Neural cell (in vitro differentiated cells): Measurements from ENCODE around the gene LBH. TPM values are rescaled to one million over a fixed set of nuclear protein-coding genes. Genes with fewer than 3 reads are reported as not detected.

Source experiments
- H2AFZ ChIP-seq: fragments of 200-600, 300-800 bp; sonication (generic), shearing (Covaris generic); 2 replicates; pipeline ENCODE4 v1.6.0; 2014; ENCODE audit warnings: low read depth, mild to moderate bottlenecking, antibody characterized with exemption, low read length, moderate library complexity
- H3F3A ChIP-seq: fragments of 200-600 bp; shearing (Covaris generic); 2 replicates; pipeline ENCODE4 v1.6.1; 2016; ENCODE audit warnings: mild to moderate bottlenecking, moderate library complexity, mixed read lengths, antibody characterized with exemption, low read length; ENCODE audit not compliant: insufficient read depth, poor library complexity, severe bottlenecking
- H3K27ac ChIP-seq: fragments of 200-600, 300-800 bp; sonication (generic), shearing (Covaris generic); 2 replicates; pipeline ENCODE4 v1.5.1; 2014; ENCODE audit warnings: mild to moderate bottlenecking, low read length, moderate library complexity
- H3K27me3 ChIP-seq: fragments of 300-800, 200-600 bp; sonication (generic), shearing (Covaris generic); 2 replicates; pipeline ENCODE4 v1.6.0; 2014; ENCODE audit warnings: mild to moderate bottlenecking, low read depth, low read length, moderate library complexity; ENCODE audit not compliant: insufficient read depth
- H3K36me3 ChIP-seq: fragments of 300-800, 200-600 bp; sonication (generic), shearing (Covaris generic); 2 replicates; pipeline ENCODE4 v1.5.1; 2014; ENCODE audit warnings: mild to moderate bottlenecking, antibody characterized with exemption, low read length, moderate library complexity; ENCODE audit not compliant: insufficient read depth
- H3K4me2 ChIP-seq: fragments of 300-800, 200-600 bp; sonication (generic), shearing (Covaris generic); 2 replicates; pipeline ENCODE4 v1.6.0; 2014; ENCODE audit warnings: mild to moderate bottlenecking, low read length
- H3K4me3 ChIP-seq: fragments of 300-800, 200-600 bp; sonication (generic), shearing (Covaris generic); 2 replicates; pipeline ENCODE4 v1.5.1; 2014; ENCODE audit warnings: mild to moderate bottlenecking, low read length, moderate library complexity
- H3K79me2 ChIP-seq: fragments of 200-600 bp; shearing (Covaris generic); replicated peaks from 2 replicates; pipeline ENCODE4 v1.6.0; 2014; ENCODE audit warnings: mild to moderate bottlenecking, low read length, moderate library complexity; ENCODE audit not compliant: insufficient read depth
- H3K9ac ChIP-seq: fragments of 300-800, 200-600 bp; sonication (generic), shearing (Covaris generic); 2 replicates; pipeline ENCODE4 v1.6.1; 2016; ENCODE audit warnings: mild to moderate bottlenecking, low read length, mixed read lengths
- H3K9me2 ChIP-seq: fragments of 200-600 bp; shearing (Covaris generic); 2 replicates; pipeline ENCODE4 v1.6.1; 2016; ENCODE audit warnings: mild to moderate bottlenecking, low read length, mixed read lengths; ENCODE audit not compliant: insufficient read depth
- H3K9me3 ChIP-seq: fragments of 200-600, 300-800 bp; sonication (generic), shearing (Covaris generic); 2 replicates; pipeline ENCODE4 v1.6.1; 2016; ENCODE audit warnings: mild to moderate bottlenecking, mixed run types, low read length, moderate library complexity, mixed read lengths
- H4K20me1 ChIP-seq: fragments of 200-600 bp; shearing (Covaris generic); 2 replicates; pipeline ENCODE4 v1.6.1; 2016; ENCODE audit warnings: mild to moderate bottlenecking, mixed run types; ENCODE audit not compliant: insufficient read depth
- CTCF ChIP-seq: fragments of 450-650 bp; IDR thresholded peaks from 2 replicates; pipeline ENCODE4 v1.5.1; 2014; ENCODE audit warnings: antibody characterized with exemption, mild to moderate bottlenecking, moderate library complexity; ENCODE audit not compliant: poor library complexity, severe bottlenecking
- EP300 ChIP-seq: fragments of 450-650 bp; conservative IDR thresholded peaks from 2 replicates; pipeline ENCODE4 v1.6.1; 2014; ENCODE audit warnings: antibody characterized with exemption, mild to moderate bottlenecking, moderate library complexity; ENCODE audit not compliant: poor library complexity, severe bottlenecking
- EZH2 ChIP-seq: fragments of 200-600, 300-800 bp; shearing (Covaris generic), sonication (generic); IDR thresholded peaks from 2 replicates; pipeline ENCODE4 v1.6.1; 2014; ENCODE audit warnings: antibody characterized with exemption, low read length, borderline replicate concordance, mild to moderate bottlenecking; ENCODE audit not compliant: insufficient read depth, poor library complexity, severe bottlenecking
- MXI1 ChIP-seq: fragments of 450-650 bp; conservative IDR thresholded peaks from 2 replicates; pipeline ENCODE4 v1.6.1; 2014; ENCODE audit warnings: antibody characterized with exemption, mild to moderate bottlenecking; ENCODE audit not compliant: poor library complexity, severe bottlenecking
- POLR2AphosphoS5 ChIP-seq: IDR thresholded peaks from 2 replicates; pipeline ENCODE4 v1.6.1; 2012
- RAD21 ChIP-seq: fragments of 450-650 bp; conservative IDR thresholded peaks from 2 replicates; pipeline ENCODE4 v1.6.1; 2014; ENCODE audit warnings: antibody characterized with exemption, mild to moderate bottlenecking, moderate library complexity
- REST ChIP-seq: IDR thresholded peaks from 2 replicates; pipeline ENCODE4 v1.6.1; 2012; ENCODE audit warnings: borderline replicate concordance
- SMC3 ChIP-seq: fragments of 450-650 bp; conservative IDR thresholded peaks from 2 replicates; pipeline ENCODE4 v1.6.1; 2014; ENCODE audit warnings: antibody characterized with exemption, mild to moderate bottlenecking, moderate library complexity; ENCODE audit not compliant: poor library complexity
- TAF1 ChIP-seq: IDR thresholded peaks from 2 replicates; pipeline ENCODE4 v1.6.1; 2012; ENCODE audit warnings: low read depth
- polyA plus RNA-seq: library from polyadenylated mRNA; depleted of rRNA; stranded (reverse); fragments of >200 nt; gene quantifications from 2 replicates; pipeline ENCODE4 v1.2.3, GENCODE V29; 2014

LBH gene
- polyA plus RNA-seq, 1 donor from 2014 or later = 345 TPM

- H3K79me2 ChIP-seq = peaks cover 35% of the 10 kb centered on the region
- no peaks in the 10 kb centered on the region for H3K9me3 ChIP-seq
- H3K9me2 ChIP-seq = no peaks in the 10 kb centered on the region
- TF ChIP-seq EP300 (no peak), EZH2 (no peak), TAF1 (no peak), CTCF (no peak), MXI1 (no peak), POLR2AphosphoS5 (no peak), REST (no peak), SMC3 (no peak), RAD21 (no peak)
- no peaks in the 10 kb centered on the region for H3F3A ChIP-seq
- no peak overlapping the region for H3K9ac ChIP-seq
- no peak overlapping the region for H3K4me3 ChIP-seq
- peaks cover 14% of the 10 kb centered on the region for H4K20me1 ChIP-seq
- H3K27me3 ChIP-seq = no peaks in the 10 kb centered on the region
- no peak overlapping the region for H3K4me2 ChIP-seq
- no peak overlapping the region for H2AFZ ChIP-seq
- H3K36me3 ChIP-seq = peaks cover 4% of the 10 kb centered on the region
- no peak overlapping the region for H3K27ac ChIP-seq
Measured at GRCh38 chr2:30254685-30255001, 23.3 kb downstream of the LBH start.

- no peak overlapping the region for H3K4me3 ChIP-seq
- no peak overlapping the region for H3K9ac ChIP-seq
- H3K9me3 ChIP-seq = no peaks in the 10 kb centered on the region
- H3K36me3 ChIP-seq = peaks cover 4% of the 10 kb centered on the region
- H4K20me1 ChIP-seq = peaks cover 10% of the 10 kb centered on the region
- H3K9me2 ChIP-seq = no peaks in the 10 kb centered on the region
- TF ChIP-seq MXI1 = no peak
- no peak for TF ChIP-seq EZH2
- TF ChIP-seq POLR2AphosphoS5 = no peak
- no peak for TF ChIP-seq CTCF
- H3K27me3 ChIP-seq = no peaks in the 10 kb centered on the region
- H2AFZ ChIP-seq = no peak overlapping the region
- H3K4me2 ChIP-seq = no peak overlapping the region
- peaks cover 33% of the 10 kb centered on the region for H3K79me2 ChIP-seq
- H3K27ac ChIP-seq = no peak overlapping the region
- no peaks in the 10 kb centered on the region for H3F3A ChIP-seq
Measured at GRCh38 chr2:30255026-30255425, 23.7 kb downstream of the LBH start.
